SU-DHL-6 (cell line): ENCODE data around the gene FTHL17.

Experiments
- H2AFZ ChIP-seq: fragments of 200-600 bp; sonication (generic); 2 replicates; pipeline ENCODE4 v1.6.1; 2014; ENCODE audit warnings: low read depth, mild to moderate bottlenecking, moderate library complexity, mixed read lengths, antibody characterized with exemption, low read length; ENCODE audit not compliant: severe bottlenecking
- H3F3A ChIP-seq: fragments of 200-600 bp; shearing (Covaris generic); 2 replicates; pipeline ENCODE4 v1.6.0; 2016; ENCODE audit warnings: antibody characterized with exemption, mild to moderate bottlenecking; ENCODE audit not compliant: insufficient read depth
- H3K27ac ChIP-seq: fragments of 200-600 bp; sonication (generic); 2 replicates; pipeline ENCODE4 v1.5.1; 2016; ENCODE audit warnings: low read depth, mild to moderate bottlenecking, low read length, moderate library complexity, mixed read lengths
- H3K27me3 ChIP-seq: fragments of 200-600 bp; sonication (generic), shearing (Covaris generic); 2 replicates; pipeline ENCODE4 v1.6.0; 2014; ENCODE audit warnings: mild to moderate bottlenecking, low read length
- H3K36me3 ChIP-seq: fragments of 200-600 bp; sonication (generic); 2 replicates; pipeline ENCODE4 v1.6.1; 2014; ENCODE audit warnings: mild to moderate bottlenecking, low read length, mixed read lengths
- H3K4me2 ChIP-seq: fragments of 300-600, 200-600 bp; shearing (Covaris generic), sonication (generic); 2 replicates; pipeline ENCODE4 v1.6.0; 2014; ENCODE audit warnings: low read length, low read depth, mild to moderate bottlenecking; ENCODE audit not compliant: poor library complexity, severe bottlenecking
- H3K4me3 ChIP-seq: fragments of 200-600 bp; sonication (generic); 2 replicates; pipeline ENCODE4 v1.5.1; 2014; ENCODE audit warnings: antibody characterized with exemption, low read length, mild to moderate bottlenecking, mixed read lengths; ENCODE audit not compliant: insufficient read depth, poor library complexity, severe bottlenecking
- H3K79me2 ChIP-seq: fragments of 200-600 bp; sonication (generic); 2 replicates; pipeline ENCODE4 v1.6.1; 2014; ENCODE audit warnings: mild to moderate bottlenecking, low read length, moderate library complexity; ENCODE audit not compliant: insufficient read depth
- H3K9ac ChIP-seq: fragments of 200-600 bp; sonication (generic); 2 replicates; pipeline ENCODE4 v1.7.0; 2014; ENCODE audit warnings: mild to moderate bottlenecking, low read length
- H3K9me2 ChIP-seq: fragments of 200-600 bp; sonication (generic); replicated peaks from 2 replicates; pipeline ENCODE4 v1.6.1; 2014; ENCODE audit warnings: low read length; ENCODE audit not compliant: insufficient read depth
- H3K9me3 ChIP-seq: fragments of 200-600 bp; sonication (generic); 2 replicates; pipeline ENCODE4 v1.6.1; 2014; ENCODE audit warnings: low read length, mixed read lengths; ENCODE audit not compliant: insufficient read depth
- H4K20me1 ChIP-seq: fragments of 200-600 bp; sonication (generic); 2 replicates; pipeline ENCODE4 v1.6.1; 2014; ENCODE audit warnings: low read depth, mild to moderate bottlenecking, antibody characterized with exemption, low read length, moderate library complexity, mixed read lengths
- CTCF ChIP-seq: fragments of 200-600 bp; sonication (generic); IDR thresholded peaks from one replicate; pipeline ENCODE4 v1.5.1; 2017; ENCODE audit warnings: antibody characterized with exemption, mild to moderate bottlenecking, low read length, moderate library complexity; ENCODE audit not compliant: insufficient read depth, poor library complexity, severe bottlenecking
- EZH2phosphoT487 ChIP-seq: fragments of 200-600 bp; sonication (generic), shearing (Covaris generic); conservative IDR thresholded peaks from 2 replicates; pipeline ENCODE4 v1.6.1; 2018; ENCODE audit warnings: mild to moderate bottlenecking, antibody characterized with exemption, low read length, moderate library complexity, mixed read lengths

FTHL17 gene

GRCh38 chrX:31024866-31025265 is 47.0 kb downstream of the FTHL17 start:
- Histone ChIP-seq H4K20me1 (no peaks in the 10 kb centered on the region), H3K27me3 (no peaks in the 10 kb centered on the region), H3K9ac (no peak overlapping the region), H3K27ac (no peak overlapping the region), H3K79me2 (no peaks in the 10 kb centered on the region), H3K9me3 (no peaks in the 10 kb centered on the region), H3K4me3 (no peak overlapping the region), H3K36me3 (no peaks in the 10 kb centered on the region), H3K9me2 (no peaks in the 10 kb centered on the region), H3K4me2 (no peak overlapping the region), H2AFZ (no peak overlapping the region), H3F3A (no peaks in the 10 kb centered on the region)
- TF ChIP-seq CTCF (no peak), EZH2phosphoT487 (no peak)

- Histone ChIP-seq H3K9me3 (no peaks in the 10 kb centered on the region), H3K4me2 (no peak overlapping the region), H3K36me3 (no peaks in the 10 kb centered on the region), H3K4me3 (no peak overlapping the region), H3K79me2 (no peaks in the 10 kb centered on the region), H3K9ac (no peak overlapping the region), H3K27ac (no peak overlapping the region), H3K27me3 (no peaks in the 10 kb centered on the region), H3K9me2 (no peaks in the 10 kb centered on the region), H3F3A (no peaks in the 10 kb centered on the region), H4K20me1 (no peaks in the 10 kb centered on the region), H2AFZ (no peak overlapping the region)
- no peak for TF ChIP-seq CTCF
- TF ChIP-seq EZH2phosphoT487 = no peak
Measured at GRCh38 chrX:31021537-31021936, 50.3 kb downstream of the FTHL17 start.
